ENCODE results near the gene ACADS.

The ACADS gene

GRCh38 chr12:120751389-120751788 is 25.8 kb downstream of the ACADS start:
- TF ChIP-seq CTCF (IDR thresholded peaks at IDR 0.05; ENCODE audit: low read depth, low read length, missing control alignments): no peak
- no peak for DNase-seq (ENCODE audit: low read depth)
- H3K4me3 ChIP-seq (ENCODE audit: low read depth, low read length): no peak overlapping the region

GRCh38 chr12:120754792-120755191 is 29.2 kb downstream of the ACADS start:
- no peak for DNase-seq (ENCODE audit: low read depth)
- no peak for TF ChIP-seq CTCF (IDR thresholded peaks at IDR 0.05; ENCODE audit: low read depth, low read length, missing control alignments)
- no peak overlapping the region for H3K4me3 ChIP-seq (ENCODE audit: low read depth, low read length)

- no peak for DNase-seq (ENCODE audit: low read depth)
- H3K4me3 ChIP-seq (ENCODE audit: low read depth, low read length): no peak overlapping the region
- TF ChIP-seq CTCF (IDR thresholded peaks at IDR 0.05; ENCODE audit: low read depth, low read length, missing control alignments): no peak
These were observed 29.6 kb downstream of the ACADS start for GRCh38 chr12:120755269-120755668.

- TF ChIP-seq CTCF (IDR thresholded peaks at IDR 0.05; ENCODE audit: low read depth, low read length, missing control alignments): no peak
- H3K4me3 ChIP-seq (ENCODE audit: low read depth, low read length): no peak overlapping the region
- DNase-seq (ENCODE audit: low read depth): no peak
These were observed 31.7 kb downstream of the ACADS start for GRCh38 chr12:120757226-120757742.

GRCh38 chr12:120757949-120758348 is 32.3 kb downstream of the ACADS start:
- DNase-seq (ENCODE audit: low read depth): no peak
- TF ChIP-seq CTCF (IDR thresholded peaks at IDR 0.05; ENCODE audit: low read depth, low read length, missing control alignments): no peak
- no peak overlapping the region for H3K4me3 ChIP-seq (ENCODE audit: low read depth, low read length)

GRCh38 chr12:120758798-120759590 is 33.4 kb downstream of the ACADS start:
- TF ChIP-seq CTCF (IDR thresholded peaks at IDR 0.05; ENCODE audit: low read depth, low read length, missing control alignments): no peak
- H3K4me3 ChIP-seq (ENCODE audit: low read depth, low read length): no peak overlapping the region
- DNase-seq (ENCODE audit: low read depth): no peak
